ENCODE measurements around the gene GPR180. TPM values are rescaled to one million over a fixed set of nuclear protein-coding genes. Genes with fewer than 3 reads are reported as not detected.

Gene GPR180
- total and polyA plus RNA-seq, 10 of the 15 experiments (the other 5 are each of a cell fraction or from before 2014, with no cell fraction given) = 1.6 to 7.2 (median 5.3) TPM

DNA sequence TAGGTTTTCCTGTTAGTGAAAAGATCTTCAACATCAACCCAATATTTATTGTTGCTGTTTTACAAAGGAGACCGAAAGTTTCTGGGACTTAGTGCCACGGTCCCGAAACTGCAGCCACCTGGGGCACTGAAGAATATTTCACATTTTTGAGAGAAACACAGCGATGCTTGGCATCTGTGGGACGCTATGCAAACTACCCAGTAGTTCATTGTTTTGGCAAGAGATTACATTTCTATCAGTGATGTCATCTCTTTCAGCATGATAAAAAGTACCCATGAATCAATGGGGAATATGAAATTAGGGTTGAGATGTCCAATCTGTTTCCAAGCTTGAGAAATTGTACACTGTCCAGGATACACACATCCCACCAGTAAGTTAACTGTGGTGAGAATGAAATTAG lies 49.6 kb upstream of the GPR180 start:
- ChIA-PET CTCF (no interaction called here), SMC1A (ENCODE audit: uncharacterized antibody, unreplicated experiment) (no interaction called here)
- intact Hi-C loops (cut with micrococcal nuclease; ENCODE audit: unreplicated experiment) = no loop called here
- no peak for TF ChIP-seq IKZF2 (IDR thresholded peaks at IDR 0.05)
- TF ChIP-seq, protein P1, sequence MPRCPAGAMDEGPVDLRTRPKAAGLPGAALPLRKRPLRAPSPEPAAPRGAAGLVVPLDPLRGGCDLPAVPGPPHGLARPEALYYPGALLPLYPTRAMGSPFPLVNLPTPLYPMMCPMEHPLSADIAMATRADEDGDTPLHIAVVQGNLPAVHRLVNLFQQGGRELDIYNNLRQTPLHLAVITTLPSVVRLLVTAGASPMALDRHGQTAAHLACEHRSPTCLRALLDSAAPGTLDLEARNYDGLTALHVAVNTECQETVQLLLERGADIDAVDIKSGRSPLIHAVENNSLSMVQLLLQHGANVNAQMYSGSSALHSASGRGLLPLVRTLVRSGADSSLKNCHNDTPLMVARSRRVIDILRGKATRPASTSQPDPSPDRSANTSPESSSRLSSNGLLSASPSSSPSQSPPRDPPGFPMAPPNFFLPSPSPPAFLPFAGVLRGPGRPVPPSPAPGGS (IDR thresholded peaks at IDR 0.05; ENCODE audit: borderline replicate concordance, insufficient read depth, low read depth, low read length, poor library complexity, severe bottlenecking) = no peak
- TF ChIP-seq TAF1 (IDR thresholded peaks at IDR 0.05; ENCODE audit: borderline replicate concordance, low read depth, low read length) = no peak
- no peak for TF ChIP-seq TARDBP (IDR thresholded peaks at IDR 0.05; ENCODE audit: borderline replicate concordance)
- TF ChIP-seq SREBF2 (IDR thresholded peaks at IDR 0.05; ENCODE audit: low read length) = no peak
- TF ChIP-seq SMAD1 (IDR thresholded peaks at IDR 0.05; ENCODE audit: low read depth, partially characterized antibody) = no peak
- no peak for TF ChIP-seq IKZF1 (conservative IDR thresholded peaks at IDR 0.05)
- TF ChIP-seq CTCF (IDR thresholded peaks at IDR 0.05 in 2 of 3, conservative IDR thresholded peaks at IDR 0.05 in 1 of 3; ENCODE audit: control insufficient read depth in 2 of 3, extremely low read depth in 1 of 3, insufficient read depth in 1 of 3, low read depth in 3 of 3, low read length in 3 of 3) = no peak
- no peak for TF ChIP-seq EP300 (IDR thresholded peaks at IDR 0.05; ENCODE audit: borderline replicate concordance in 1 of 2, control insufficient read depth in 1 of 2, low read depth in 2 of 2, low read length in 2 of 2)
- TF ChIP-seq WRNIP1 (IDR thresholded peaks at IDR 0.05; ENCODE audit: borderline replicate concordance, low read depth, low read length) = no peak
- no peak for TF ChIP-seq HCFC1 (IDR thresholded peaks at IDR 0.05; ENCODE audit: low read length)
- TF ChIP-seq, protein P2, sequence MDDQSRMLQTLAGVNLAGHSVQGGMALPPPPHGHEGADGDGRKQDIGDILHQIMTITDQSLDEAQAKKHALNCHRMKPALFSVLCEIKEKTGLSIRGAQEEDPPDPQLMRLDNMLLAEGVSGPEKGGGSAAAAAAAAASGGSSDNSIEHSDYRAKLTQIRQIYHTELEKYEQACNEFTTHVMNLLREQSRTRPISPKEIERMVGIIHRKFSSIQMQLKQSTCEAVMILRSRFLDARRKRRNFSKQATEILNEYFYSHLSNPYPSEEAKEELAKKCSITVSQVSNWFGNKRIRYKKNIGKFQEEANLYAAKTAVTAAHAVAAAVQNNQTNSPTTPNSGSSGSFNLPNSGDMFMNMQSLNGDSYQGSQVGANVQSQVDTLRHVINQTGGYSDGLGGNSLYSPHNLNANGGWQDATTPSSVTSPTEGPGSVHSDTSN (IDR thresholded peaks at IDR 0.05; ENCODE audit: insufficient replicate concordance, low read depth, low read length) = no peak
- no peak for TF ChIP-seq ZBTB40 (IDR thresholded peaks at IDR 0.05; ENCODE audit: borderline replicate concordance)
- TF ChIP-seq RELA (IDR thresholded peaks at IDR 0.05; ENCODE audit: borderline replicate concordance, partially characterized antibody) = no peak
- no peak for TF ChIP-seq ZNF274 (IDR thresholded peaks at IDR 0.05; ENCODE audit: insufficient read depth, insufficient read length)
- TF ChIP-seq YBX1 (IDR thresholded peaks at IDR 0.05) = no peak
- TF ChIP-seq ASH2L (IDR thresholded peaks at IDR 0.05; ENCODE audit: borderline replicate concordance, low read depth) = no peak

More for the DNA sequence above, 49.6 kb upstream of the GPR180 start:
- 61% methylated on average over 5 of the region's 5 CpGs for WGBS (ENCODE audit: insufficient coverage, insufficient replicate concordance, low lambda C conversion rate, missing lambda C conversion rate)
- H3K9me3 ChIP-seq (replicated peaks; ENCODE audit: control insufficient read depth, insufficient read depth, low read length) = no peaks in the 10 kb centered on the region
- H3K27me3 ChIP-seq (replicated peaks in 1 of 2; ENCODE audit: control insufficient read depth in 2 of 2, insufficient read depth in 2 of 2, low read length in 1 of 2) = no peaks in the 10 kb centered on the region
- no peaks in the 10 kb centered on the region for H3K36me3 ChIP-seq (ENCODE audit: control insufficient read depth in 2 of 2, insufficient read depth in 2 of 2, low read length in 1 of 2)
- in situ Hi-C loops (cut with MboI) = no loop called here
- ChIA-PET POLR2A (interaction anchor here (3.9 kb wide), 1 partner anchor 44 kb away, joined by 22 read pairs; the partner anchor contains the start of gene TGDS), RAD21 (ENCODE audit: unreplicated experiment) (no interaction called here)
- no TSS peak for BruUV-seq (replicated peaks)
- no peak overlapping the region for H3K9ac ChIP-seq (ENCODE audit: control insufficient read depth, insufficient read depth, low read length)
- no peaks in the 10 kb centered on the region for H3K4me1 ChIP-seq (ENCODE audit: control insufficient read depth, insufficient read depth, low read length)
- H3K27ac ChIP-seq (ENCODE audit: control insufficient read depth, insufficient read depth) = no peak overlapping the region
- DNase-seq (ENCODE audit: low read depth, low spot score) (no peak), FAIRE-seq (no peak), ATAC-seq (no peak)
- no peak overlapping the region for H3K4me2 ChIP-seq (ENCODE audit: control insufficient read depth, insufficient read depth)
- no peak overlapping the region for H3K4me3 ChIP-seq
- H2AFZ ChIP-seq (ENCODE audit: control insufficient read depth, low read depth, low read length) = no peak overlapping the region
- no peaks in the 10 kb centered on the region for H4K20me1 ChIP-seq (ENCODE audit: control insufficient read depth, insufficient read depth)
- H3K79me2 ChIP-seq (ENCODE audit: control insufficient read depth, insufficient read depth, low read length) = no peaks in the 10 kb centered on the region; the same call in 1 of the 2 replicates
